Stimulated activated CD8-positive, alpha-beta memory T cell treated with anti-CD3 and anti-CD28 coated beads, Interleukin-15, amount 100 ng/mL, for 24 hours (primary cell): ENCODE results near the gene CCDC196.

ENCODE experiments used
- DNase-seq: peaks from one replicate; pipeline ENCODE4 v3.0.0-alpha.2; 2020; ENCODE audit warnings: low read depth

CCDC196 gene

DNA sequence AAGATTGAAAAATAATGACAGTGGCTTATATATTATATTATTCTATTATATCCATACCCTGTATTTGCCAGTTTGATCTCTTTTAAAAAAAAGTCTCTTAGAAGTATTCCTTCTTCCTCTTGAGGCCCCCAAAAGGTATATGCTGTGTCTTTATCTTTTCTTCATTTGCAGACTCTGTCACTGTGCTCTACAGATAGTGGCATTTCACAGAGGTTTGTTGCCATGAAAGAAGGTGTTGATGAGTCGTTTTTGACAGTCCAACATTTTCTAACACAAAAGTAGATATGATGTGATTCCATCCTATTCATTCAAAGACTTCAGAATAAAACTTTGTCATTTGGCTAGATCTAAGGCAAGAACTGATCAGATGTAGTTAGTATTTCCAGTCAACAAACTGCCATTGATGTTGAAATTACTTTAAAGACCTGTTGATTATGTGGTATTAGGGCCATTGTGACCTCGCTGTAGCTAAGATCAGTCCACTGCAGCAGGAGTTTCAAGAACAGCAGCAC is at the start of gene CCDC196:
Gene CCDC196 (plus strand): TSS at position 462 of the 512 bp plus-strand sequence. CDS start 132 bp downstream, outside the sequence.
- no peak for DNase-seq

GRCh38 chr14:66440801-66441200 is 45.4 kb upstream of the CCDC196 start:
- no peak for DNase-seq

DNA sequence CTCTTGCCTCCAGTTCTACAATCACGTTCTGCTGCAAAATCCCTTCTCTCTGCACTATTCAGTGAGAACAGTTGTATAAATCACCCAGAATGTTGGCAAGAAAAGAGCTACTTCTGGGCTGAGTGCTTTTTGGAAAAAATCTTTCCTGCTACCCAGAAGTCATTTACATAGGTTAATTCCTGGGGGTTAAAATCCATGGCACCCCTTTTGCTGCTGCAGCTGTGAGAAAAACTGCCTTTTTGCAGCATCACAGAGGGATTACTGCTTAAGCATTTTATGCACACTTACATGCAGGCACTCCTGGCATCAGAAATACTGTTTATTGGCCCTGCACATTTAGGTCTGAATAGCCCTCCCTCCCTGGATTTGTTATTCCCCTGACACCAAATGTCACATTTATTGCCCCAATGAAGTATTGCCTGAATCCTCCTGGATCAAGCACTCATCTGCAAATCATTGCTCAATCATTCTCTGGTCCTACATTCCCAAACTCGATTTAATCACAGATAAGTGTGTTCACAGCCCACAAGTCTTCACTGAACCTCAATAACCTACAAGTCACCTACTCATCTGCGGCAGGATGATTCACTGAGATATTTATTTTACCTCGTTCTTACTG is 43.1 kb upstream of the CCDC196 start:
- DNase-seq, result no peak

GRCh38 chr14:66443785-66444184 is 42.4 kb upstream of the CCDC196 start:
- DNase-seq, result no peak

DNA sequence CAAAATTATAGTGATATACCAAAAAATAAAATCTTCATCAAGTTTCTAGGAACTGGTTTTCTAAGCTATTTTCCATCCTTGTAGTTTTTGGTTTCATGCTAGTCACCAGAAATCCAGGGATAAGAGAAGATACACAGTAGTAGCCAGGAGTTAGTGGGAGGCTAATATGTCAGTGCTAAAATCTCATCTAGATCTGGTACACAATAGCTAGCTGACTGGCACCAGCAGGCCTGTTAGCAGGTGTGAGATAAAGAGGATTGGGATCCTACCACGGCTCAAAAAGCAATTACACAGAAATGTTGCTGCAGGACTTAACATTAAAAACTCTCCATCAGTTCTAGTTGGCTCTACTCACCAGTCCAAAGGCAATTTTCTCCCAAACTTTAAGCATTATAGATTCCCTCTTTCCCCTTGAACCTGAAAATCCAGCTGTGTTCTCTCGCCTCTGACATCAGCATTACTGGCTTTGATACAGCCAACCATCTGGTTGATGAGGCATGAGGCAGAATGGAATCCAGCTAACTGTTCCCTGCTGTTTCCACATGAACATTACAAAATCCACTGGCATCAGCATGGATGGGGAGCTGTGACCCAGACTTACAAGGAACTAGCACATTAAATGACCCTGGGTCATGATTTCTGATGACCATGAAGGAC is 41.8 kb upstream of the CCDC196 start:
- no peak for DNase-seq

GRCh38 chr14:66445936-66446335 is 40.2 kb upstream of the CCDC196 start:
- no peak for DNase-seq

DNA sequence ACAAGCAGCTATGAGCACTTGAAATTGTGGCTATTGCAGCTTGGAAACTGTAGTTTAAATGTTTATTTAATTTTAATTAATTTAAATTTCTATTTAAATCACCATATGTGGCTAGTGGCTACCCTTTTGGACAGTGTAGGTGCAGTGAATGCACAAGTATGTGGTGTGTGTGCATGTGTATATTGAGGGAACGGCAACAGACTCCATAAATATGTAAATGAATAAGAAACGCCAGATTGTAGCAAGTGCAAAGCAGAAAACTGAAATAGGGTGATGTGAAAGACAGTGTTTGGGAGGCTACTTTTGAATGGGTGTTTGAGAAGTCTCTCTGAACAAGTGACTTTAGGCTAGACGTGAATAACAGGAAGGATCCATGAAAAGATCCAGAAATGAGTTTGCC is 32.7 kb upstream of the CCDC196 start:
- DNase-seq, result no peak

DNA sequence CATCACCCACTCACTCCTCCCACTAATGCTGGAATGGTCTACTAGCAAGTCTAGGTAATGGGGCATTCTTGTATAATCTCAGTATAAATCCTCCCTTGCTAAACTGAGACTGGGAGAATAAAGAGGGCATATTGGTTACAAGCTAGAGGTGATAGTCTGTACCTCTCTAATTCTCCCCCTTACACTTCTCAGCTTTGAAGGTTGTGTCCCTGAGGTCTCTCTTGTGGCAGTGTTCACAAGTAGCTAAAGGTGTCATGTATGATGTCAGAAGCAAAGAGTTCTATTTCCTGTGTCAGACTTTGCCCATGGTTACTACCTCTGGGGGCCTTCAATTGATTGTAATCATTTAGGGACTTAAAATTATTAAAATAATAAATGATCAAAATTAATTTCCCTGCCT is 26.6 kb upstream of the CCDC196 start:
- no peak for DNase-seq

GRCh38 chr14:66464261-66464660 is 21.9 kb upstream of the CCDC196 start:
- DNase-seq, result no peak

- DNase-seq, result no peak
These were observed 17.3 kb upstream of the CCDC196 start for GRCh38 chr14:66468778-66469367.

- DNase-seq, result no peak
These were observed 14.6 kb upstream of the CCDC196 start for GRCh38 chr14:66471584-66471983.

GRCh38 chr14:66472251-66472650 is 13.9 kb upstream of the CCDC196 start:
- no peak for DNase-seq

- no peak for DNase-seq
These were observed 12.9 kb upstream of the CCDC196 start for GRCh38 chr14:66473223-66473622.

DNA sequence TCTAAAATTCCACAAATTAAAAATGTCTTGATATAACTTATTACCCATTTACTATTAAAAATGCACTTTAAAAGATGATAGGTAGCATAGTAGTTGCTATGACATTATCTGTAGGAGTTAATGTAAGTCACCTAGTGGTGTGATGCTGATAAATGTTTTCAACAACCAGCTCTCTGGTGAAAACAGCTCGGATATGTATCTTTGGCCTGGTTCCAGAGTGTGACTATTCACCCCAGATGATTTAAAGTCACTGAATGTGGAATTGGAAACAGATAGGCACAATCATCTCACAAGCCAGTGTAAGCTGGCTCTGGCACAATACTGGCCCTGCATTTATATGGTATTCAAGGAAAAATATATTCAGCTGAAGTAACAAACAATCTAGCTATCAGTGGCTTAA is 9.2 kb upstream of the CCDC196 start:
- no peak for DNase-seq

GRCh38 chr14:66477567-66477966 is 8.6 kb upstream of the CCDC196 start:
- DNase-seq, result no peak

DNA sequence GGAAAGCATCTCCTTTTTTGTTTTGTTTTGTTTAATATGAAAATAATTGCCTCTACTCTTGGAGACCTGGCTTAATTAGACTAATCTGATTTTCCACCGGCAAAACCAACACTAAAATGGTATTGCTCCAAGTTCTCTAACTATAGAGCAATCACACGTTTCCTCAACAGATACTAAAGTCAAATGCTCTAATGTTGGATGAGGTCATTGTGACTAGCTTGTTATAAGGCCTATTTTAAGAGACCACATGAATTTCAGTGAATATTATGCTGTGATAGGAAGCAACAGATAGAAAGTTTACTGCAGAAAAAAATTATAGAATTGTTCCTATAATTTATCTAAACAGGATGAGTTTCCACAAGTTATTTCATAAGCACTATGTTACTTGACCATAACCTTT is 3.3 kb upstream of the CCDC196 start:
- no peak for DNase-seq

- DNase-seq, result no peak
These were observed 2.8 kb upstream of the CCDC196 start for GRCh38 chr14:66483322-66483721.

DNA sequence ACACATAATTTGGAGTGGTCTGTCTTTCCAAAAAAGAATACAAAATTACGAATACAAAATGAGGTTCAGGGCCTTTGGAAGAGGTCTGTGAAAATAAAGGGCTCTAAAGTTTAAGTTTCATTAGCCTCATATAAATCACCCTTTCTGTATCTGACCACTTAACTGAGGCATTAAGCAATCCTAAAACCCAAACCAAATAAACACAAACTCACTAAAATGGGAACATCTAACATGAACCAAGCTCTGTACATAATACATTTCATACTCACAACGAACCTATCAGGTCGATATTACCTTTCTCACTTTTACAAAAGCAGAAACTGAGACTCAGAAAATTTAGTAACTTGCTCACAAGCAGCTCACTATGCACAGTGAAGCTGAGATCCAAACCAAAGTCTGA is 1.1 kb upstream of the CCDC196 start:
- DNase-seq, result no peak

GRCh38 chr14:66487164-66487563 is 993 bp downstream of the CCDC196 start:
- no peak for DNase-seq

- no peak for DNase-seq
These were observed 4.3 kb downstream of the CCDC196 start for GRCh38 chr14:66490143-66491111.

GRCh38 chr14:66493750-66494149 is 7.6 kb downstream of the CCDC196 start:
- no peak for DNase-seq
